Eye (tissue), 1 donor: ENCODE measurements around the gene TXNDC17.
"Not testable (repeated sequence)": the region's sequence is repeated elsewhere in the genome, so short reads cannot be mapped to it uniquely, and the experiment has no call there.

ENCODE experiments used
- DNase-seq: peaks from one replicate; pipeline ENCODE4 v3.0.0-alpha.2; 2015

Gene TXNDC17

GRCh38 chr17:6684881-6685767, 44.3 kb downstream of the TXNDC17 start:
- DNase-seq: no peak

DNA sequence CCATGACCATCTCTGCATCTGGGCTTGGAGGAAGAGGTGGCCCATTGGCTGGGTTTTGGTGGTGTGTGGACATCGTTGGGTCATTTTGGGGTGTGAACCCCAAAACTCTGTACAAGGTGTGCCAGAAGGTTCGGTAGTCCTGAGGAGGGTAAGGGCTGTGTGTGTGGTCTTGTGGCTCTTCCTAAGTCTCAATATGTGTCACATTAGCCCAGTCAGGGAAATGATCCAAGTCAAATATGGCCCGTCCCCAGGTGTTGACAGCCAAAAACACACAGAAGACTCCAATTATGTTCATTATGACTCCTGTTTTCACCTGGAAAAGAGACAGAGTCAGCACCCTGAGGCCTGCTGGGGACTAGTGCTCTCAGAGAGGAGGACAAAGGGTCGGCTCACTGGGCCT, 45.2 kb downstream of the TXNDC17 start:
- DNase-seq: no peak

DNA sequence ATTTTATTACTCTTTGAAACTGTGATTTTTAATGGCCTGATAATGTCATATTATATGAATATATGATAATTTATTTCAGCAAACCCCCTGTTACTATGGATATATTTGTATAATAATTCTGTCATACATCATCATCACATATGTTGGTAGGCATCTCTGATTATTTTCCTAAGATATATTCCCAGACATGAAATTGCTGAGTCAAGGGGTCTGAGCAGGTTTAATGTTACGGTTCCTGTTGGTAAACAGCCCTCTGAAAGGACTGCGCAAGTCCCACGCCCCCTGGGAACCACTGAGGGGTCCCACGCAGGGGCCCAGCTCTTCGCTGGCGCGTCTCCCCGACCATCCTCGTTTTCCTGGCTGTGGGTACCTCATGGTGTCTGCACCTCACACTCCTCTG, 48.1 kb downstream of the TXNDC17 start:
- DNase-seq: no peak

GRCh38 chr17:6690641-6691040, 49.8 kb downstream of the TXNDC17 start:
- DNase-seq: no peak

- DNase-seq: no peak
Measured at GRCh38 chr17:6691546-6691945, 50.7 kb downstream of the TXNDC17 start.

DNA sequence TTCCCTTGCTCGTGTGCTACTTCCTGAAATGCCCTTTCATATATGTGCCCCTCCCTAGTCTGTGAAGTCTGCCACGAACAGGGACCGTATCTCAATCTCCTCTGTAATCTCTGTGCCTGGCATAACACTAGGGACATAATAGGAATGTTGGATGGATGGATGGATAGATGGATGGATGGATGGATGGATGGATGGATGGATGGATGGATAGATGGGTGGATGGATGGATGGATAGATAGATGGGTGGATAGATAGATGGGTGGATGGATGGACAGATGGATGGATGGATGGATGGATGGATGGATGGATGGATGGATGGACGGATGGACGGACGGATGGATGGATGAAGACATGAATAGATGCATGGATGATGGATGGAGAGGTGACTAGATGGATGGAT, 51.1 kb downstream of the TXNDC17 start:
- DNase-seq: not testable (repeated sequence)
